Spleen (tissue), 11 donors: Measurements from ENCODE around the gene L2HGDH. TPM values are rescaled to one million over a fixed set of nuclear protein-coding genes. Genes with fewer than 3 reads are reported as not detected.

Experiments
- DNase-seq: peaks from one replicate; pipeline ENCODE4 v3.0.0-alpha.2; 2020
- H3K27ac ChIP-seq, 8 donors: fragments of 200-600 bp; sonication (generic) in 7 of 8; 1 replicate in 4 of 8; 2 replicates in 4 of 8; pipeline versions ENCODE4 v1.5.0 to v1.8.0; 2016 to 2021; ENCODE audit warnings: inconsistent platforms in 4 of 8, mild to moderate bottlenecking in 4 of 8, moderate library complexity in 1 of 8
- H3K27me3 ChIP-seq, 7 donors: fragments of 200-600 bp; sonication (generic) in 6 of 7; replicated peaks in 1 of 7; 1 replicate in 4 of 7; 2 replicates in 3 of 7; pipeline versions ENCODE4 v1.5.0 to v1.8.0; 2016 to 2021; ENCODE audit warnings: inconsistent platforms in 3 of 7, mild to moderate bottlenecking in 1 of 7
- H3K36me3 ChIP-seq, 6 donors: fragments of 200-600 bp; sonication (generic) in 5 of 6; 1 replicate in 4 of 6; 2 replicates in 2 of 6; pipeline versions ENCODE4 v1.5.0 to v1.8.0; 2016 to 2021; ENCODE audit warnings: inconsistent platforms in 2 of 6
- H3K4me1 ChIP-seq, 6 donors: fragments of 200-600 bp; sonication (generic) in 5 of 6; 1 replicate in 3 of 6; 2 replicates in 3 of 6; pipeline versions ENCODE4 v1.5.0 to v1.8.0; 2016 to 2021; ENCODE audit warnings: inconsistent platforms in 3 of 6
- H3K4me3 ChIP-seq, 8 donors: fragments of 200-600 bp; sonication (generic) in 7 of 8; 1 replicate in 4 of 8; 2 replicates in 4 of 8; pipeline versions ENCODE4 v1.5.0 to v1.8.0; 2016 to 2021; ENCODE audit warnings: inconsistent platforms in 4 of 8, mild to moderate bottlenecking in 4 of 8, moderate library complexity in 2 of 8
- H3K9me3 ChIP-seq, 8 donors: fragments of 200-600 bp; sonication (generic) in 7 of 8; 1 replicate in 4 of 8; 2 replicates in 4 of 8; pipeline versions ENCODE4 v1.5.0 to v1.8.0; 2016 to 2021; ENCODE audit warnings: inconsistent platforms in 4 of 8
- CTCF ChIP-seq, 11 experiments: fragments of 200-600 bp in 7 of 11; fragments of 450-650 bp in 4 of 11; sonication (generic) in 4 of 11; IDR thresholded peaks in 8 of 11; conservative IDR thresholded peaks in 3 of 11; 1 replicate in 7 of 11; 2 replicates in 4 of 11; pipeline versions ENCODE4 v1.4.0 to v1.8.0; 2016 to 2021; ENCODE audit warnings: antibody characterized with exemption in 11 of 11, inconsistent platforms in 4 of 11, mild to moderate bottlenecking in 1 of 11
- POLR2A ChIP-seq, 3 donors: fragments of 450-650 bp; IDR thresholded peaks; one replicate each; pipeline ENCODE4 v1.5.1; 2017; ENCODE audit warnings: antibody characterized with exemption in 3 of 3, mild to moderate bottlenecking in 1 of 3
- POLR2AphosphoS5 ChIP-seq, 3 donors: sonication (generic); formaldehyde crosslinking; IDR thresholded peaks; one replicate each; pipeline ENCODE4 v1.5.1; 2017; ENCODE audit warnings: antibody characterized with exemption in 3 of 3
- WGBS, 5 donors: extraction: QIAGEN DNeasy Blood & Tissue Kit in 3 of 5; methylation state at CpG; one replicate each; pipeline versions ENCODE4 v1.1.5 to v1.1.7; 2013 to 2018; 5-methylcytosine and 5-hydroxymethylcytosine counted together
- intact Hi-C: fragments of 100-400 bp; cut with DNase I; formaldehyde crosslinking; loops from one replicate; pipeline ENCODE4 v1.15.0; 2023; ENCODE audit warnings: low total_unique reads
- polyA plus RNA-seq, 3 donors: library from polyadenylated mRNA; stranded (reverse); fragments of 200-250 nt; gene quantifications; one replicate each; pipeline ENCODE4 v1.2.1, GENCODE V29; 2013
- total RNA-seq, 7 donors: library from RNA; depleted of rRNA in 3 of 7; stranded (reverse); fragments of >200 nt in 3 of 7; fragmentation: NEBNext Ultra II Directional in 4 of 7; extraction: Animal tissue kit (Norgen Biotek cat#: 25700) in 4 of 7; gene quantifications; one replicate each; pipeline versions ENCODE4 v1.1.0 to v1.2.1, GENCODE V29; 2016 to 2021
- donor health status: healthy with polysubstance abuse.
- donor health status: DM: no; HTN: no; CAD: no; lungs with moderate emphysema.
- donor health status: DM: no; HTN: no; CAD: no.
- donor health status: Bipolar disorder and iron deficiency.
- donor health status: healthy.
- donor health status: DM: no; HTN: no; CAD: no.
- donor health status: DM: yes; HTN: yes; CAD: no.

Gene L2HGDH
- total and polyA plus RNA-seq, 10 donors, result 0.72 to 4.9 (median 3.3) TPM

DNA sequence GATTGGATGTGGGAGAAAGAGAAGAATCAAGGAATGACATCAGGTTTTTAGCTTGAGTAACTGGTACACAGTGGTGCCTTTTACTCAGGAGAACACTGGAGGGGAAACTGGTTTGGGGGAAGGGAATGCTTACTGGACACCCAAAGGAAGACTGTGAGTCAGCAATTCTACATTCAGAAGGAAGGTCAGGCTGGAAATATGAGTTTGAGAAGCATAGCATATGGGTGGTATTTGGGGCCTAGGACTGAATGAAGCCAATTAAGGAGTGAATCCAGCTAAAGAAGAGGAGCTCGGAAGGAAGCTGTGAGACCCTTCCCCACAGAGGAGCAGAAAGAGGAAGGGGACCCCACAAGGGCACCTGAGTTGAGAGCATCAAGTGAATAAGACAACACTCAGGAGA, 35.5 kb upstream of the L2HGDH start:
- peak overlapping the region in 4 of 8 donors; percentile 4 to 45 (median 36) for H3K27ac ChIP-seq
- 0 to 95% (median 35%) methylated on average over 1 of the region's 1 CpG for WGBS, 5 donors
- DNase-seq, result no peak
- no peaks in the 10 kb centered on the region for H3K36me3 ChIP-seq
- no peaks in the 10 kb centered on the region for H3K27me3 ChIP-seq
- no peak overlapping the region for H3K4me3 ChIP-seq
- intact Hi-C loops, result no loop called here
- H3K9me3 ChIP-seq, result no peaks in the 10 kb centered on the region
- H3K4me1 ChIP-seq, result peaks cover 4 to 56% (median 27%) of the 10 kb centered on the region in 6 donors
- TF ChIP-seq POLR2A (IDR thresholded peaks at IDR 0.05), result no peak
- TF ChIP-seq POLR2AphosphoS5 (IDR thresholded peaks at IDR 0.05), result no peak
- TF ChIP-seq CTCF (IDR thresholded peaks at IDR 0.05 in 8 of 11, conservative IDR thresholded peaks at IDR 0.05 in 3 of 11), result no peak

DNA sequence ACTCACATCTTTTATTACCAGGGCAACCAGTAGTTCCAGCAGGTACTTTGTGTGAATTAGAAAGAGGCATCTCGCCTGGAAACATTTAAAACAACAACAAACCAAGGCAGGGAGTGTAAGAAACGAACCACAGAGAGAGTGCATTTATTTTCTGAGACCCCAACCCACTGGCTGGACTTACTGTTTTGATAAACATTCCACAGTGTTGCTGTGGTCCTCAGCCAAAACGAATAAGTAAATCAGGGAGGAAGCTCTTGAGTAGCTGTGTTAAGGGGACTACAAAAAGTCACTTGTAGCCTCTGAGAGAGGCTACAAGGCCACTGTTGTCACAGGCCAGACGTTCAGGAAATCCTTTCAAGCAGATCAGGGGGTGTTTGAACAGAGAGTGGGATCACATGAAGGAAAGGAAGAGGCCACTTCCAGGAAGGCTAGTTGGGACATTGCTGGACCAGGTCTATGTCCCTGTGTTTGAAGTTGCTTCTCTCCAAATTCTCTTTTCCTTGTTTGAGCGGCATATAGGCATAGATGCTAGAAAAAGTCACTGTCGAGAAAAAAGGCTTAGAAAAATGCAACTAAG, 33.9 kb upstream of the L2HGDH start:
- H3K27me3 ChIP-seq, result no peaks in the 10 kb centered on the region
- intact Hi-C loops, result no loop called here
- TF ChIP-seq POLR2AphosphoS5 (IDR thresholded peaks at IDR 0.05), result peak in 1 of 3 donors; percentile 66
- TF ChIP-seq POLR2A (IDR thresholded peaks at IDR 0.05), result no peak
- peaks cover 4 to 63% (median 31%) of the 10 kb centered on the region in 6 donors for H3K4me1 ChIP-seq
- H3K27ac ChIP-seq, result peak overlapping the region in 7 of 8 donors; percentile 31 to 72 (median 58)
- no peaks in the 10 kb centered on the region for H3K9me3 ChIP-seq
- no peak for DNase-seq
- H3K36me3 ChIP-seq, result peaks cover 0 to 2% (median 0%) of the 10 kb centered on the region in 6 donors
- no peak overlapping the region for H3K4me3 ChIP-seq
- 48 to 63% (median 60%) methylated on average over 6 of the region's 6 CpGs for WGBS, 5 donors

DNA sequence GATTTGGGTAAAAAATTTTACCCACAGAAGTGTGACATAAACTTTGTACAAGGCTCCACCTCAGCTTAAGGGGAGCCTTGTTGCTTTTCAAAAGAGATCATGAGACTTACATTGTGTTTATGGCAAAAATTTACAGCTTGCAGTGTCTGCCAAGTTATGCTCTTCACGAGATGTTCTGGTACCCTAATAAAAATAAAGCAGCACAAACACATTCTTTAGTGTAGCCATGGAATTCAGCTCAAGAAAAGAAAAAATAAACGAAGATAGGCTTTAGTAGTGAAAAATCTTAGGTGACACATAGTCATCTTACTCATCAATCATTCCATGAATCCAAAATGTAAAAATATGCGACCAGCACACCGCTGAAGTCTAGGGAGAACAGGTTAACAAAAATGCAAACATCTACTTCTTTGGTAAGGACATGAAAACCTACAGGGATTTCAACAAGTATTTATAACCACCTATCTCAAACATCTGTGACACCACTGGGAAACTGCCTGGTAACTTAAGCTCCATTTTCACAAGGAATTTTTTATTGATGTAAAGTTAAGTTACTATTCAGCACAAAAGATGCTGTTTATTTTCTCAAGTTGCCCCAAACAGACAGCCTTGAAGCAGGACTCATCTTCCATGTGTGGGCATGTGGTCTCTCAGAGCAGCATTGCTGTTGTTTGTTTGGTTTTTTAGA, 33.0 kb upstream of the L2HGDH start:
- Histone ChIP-seq H3K4me1 (peaks cover 4 to 63% (median 31%) of the 10 kb centered on the region in 6 donors), H3K9me3 (no peaks in the 10 kb centered on the region), H3K36me3 (peaks cover 0 to 12% (median 4%) of the 10 kb centered on the region in 6 donors), H3K27me3 (no peaks in the 10 kb centered on the region), H3K27ac (peak overlapping the region in 5 of 8 donors; percentile 31 to 72 (median 58)), H3K4me3 (no peak overlapping the region)
- DNase-seq, result no peak
- 78 to 93% (median 87%) methylated on average over 4 of the region's 4 CpGs for WGBS, 5 donors
- intact Hi-C loops, result no loop called here
- no peak for TF ChIP-seq POLR2AphosphoS5 (IDR thresholded peaks at IDR 0.05)
- no peak for TF ChIP-seq CTCF (IDR thresholded peaks at IDR 0.05 in 8 of 11, conservative IDR thresholded peaks at IDR 0.05 in 3 of 11)
- TF ChIP-seq POLR2A (IDR thresholded peaks at IDR 0.05), result no peak

GRCh38 chr14:50344116-50344775, 32.2 kb upstream of the L2HGDH start:
- WGBS, 5 donors, result 76 to 85% (median 83%) methylated on average over 7 of the region's 7 CpGs
- intact Hi-C loops, result no loop called here

More at GRCh38 chr14:50344116-50344775, 32.2 kb upstream of the L2HGDH start:
- DNase-seq, result no peak
- Histone ChIP-seq H3K36me3 (peaks cover 0 to 17% (median 6%) of the 10 kb centered on the region in 6 donors), H3K27ac (no peak overlapping the region), H3K4me3 (no peak overlapping the region), H3K27me3 (no peaks in the 10 kb centered on the region), H3K9me3 (no peaks in the 10 kb centered on the region), H3K4me1 (peaks cover 4 to 63% (median 31%) of the 10 kb centered on the region in 6 donors)
- TF ChIP-seq CTCF (IDR thresholded peaks at IDR 0.05 in 8 of 11, conservative IDR thresholded peaks at IDR 0.05 in 3 of 11) (no peak), POLR2AphosphoS5 (IDR thresholded peaks at IDR 0.05) (no peak), POLR2A (IDR thresholded peaks at IDR 0.05) (no peak)
